ENCODE measurements around the gene KDM2A.
"Not testable (repeated sequence)": the region's sequence is repeated elsewhere in the genome, so short reads cannot be mapped to it uniquely, and the experiment has no call there.

KDM2A gene

GRCh38 chr11:67118181-67118766, 789 bp upstream of the KDM2A start:
- DNase-seq (ENCODE audit: low read depth), result no peak

- DNase-seq (ENCODE audit: low read depth), result no peak
These were observed 725 bp downstream of the KDM2A start for GRCh38 chr11:67119585-67120391.

DNA sequence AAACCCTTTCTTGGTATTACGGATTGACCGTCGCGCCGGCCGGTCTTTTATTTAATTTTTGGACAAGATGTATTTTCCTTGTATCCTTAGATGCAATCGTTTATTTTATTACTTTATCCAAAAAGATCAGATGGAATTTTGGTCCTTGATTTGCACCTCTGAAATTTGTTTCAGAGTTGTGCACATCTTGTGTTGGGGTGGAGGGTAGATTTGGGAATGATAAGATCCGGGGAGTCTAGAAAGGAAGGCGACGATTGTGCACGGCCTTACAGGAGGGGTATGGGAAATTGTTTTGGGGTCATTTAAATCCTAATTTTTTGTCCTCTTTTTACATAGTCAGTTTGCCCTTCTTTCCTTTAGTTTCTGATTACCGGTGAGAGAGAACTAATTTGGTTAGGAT, 1.4 kb downstream of the KDM2A start:
- no peak for DNase-seq (ENCODE audit: low read depth)

DNA sequence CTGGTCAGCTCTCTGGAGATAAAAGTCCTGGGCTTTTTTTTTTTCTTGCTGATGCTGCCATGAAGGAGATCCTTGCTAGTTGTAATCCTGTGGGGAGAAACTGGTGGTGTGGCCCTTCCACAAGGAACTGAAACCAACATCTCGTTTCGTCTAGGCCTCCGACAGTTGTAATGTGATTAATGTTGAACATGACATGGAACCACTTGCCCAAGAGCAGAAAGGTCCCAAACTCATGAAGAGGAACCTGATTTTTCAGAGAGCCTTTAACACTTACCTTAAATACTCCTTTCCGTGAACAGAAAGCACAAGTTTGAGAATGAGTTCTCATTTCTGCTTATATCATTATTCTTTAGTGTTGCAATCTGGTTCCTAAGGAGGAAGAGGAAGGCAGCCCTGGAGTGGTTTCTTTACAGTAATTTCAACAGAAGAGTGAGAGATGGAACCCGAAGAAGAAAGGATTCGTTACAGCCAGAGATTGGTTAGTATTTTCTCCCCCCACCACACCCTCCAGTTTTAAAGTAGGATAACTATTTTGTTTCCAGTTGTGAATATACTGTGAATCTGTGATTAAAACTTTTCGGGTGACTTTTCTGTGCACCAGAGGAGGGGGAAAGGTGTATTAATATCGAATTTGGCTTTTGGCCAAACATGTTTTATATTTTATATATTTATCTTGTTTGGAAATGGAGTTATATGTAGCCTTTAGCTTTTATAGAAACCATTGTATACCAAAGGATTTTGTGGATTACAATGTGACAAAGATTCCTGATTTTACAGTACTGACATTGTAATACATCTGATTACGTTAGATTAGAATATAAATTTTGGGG, 2.0 kb downstream of the KDM2A start:
- DNase-seq (ENCODE audit: low read depth), result no peak

- DNase-seq (ENCODE audit: low read depth), result not testable (repeated sequence)
These were observed 4.7 kb downstream of the KDM2A start for GRCh38 chr11:67123801-67124200.

- DNase-seq (ENCODE audit: low read depth), result not testable (repeated sequence)
These were observed 7.2 kb downstream of the KDM2A start for GRCh38 chr11:67126243-67126642.

DNA sequence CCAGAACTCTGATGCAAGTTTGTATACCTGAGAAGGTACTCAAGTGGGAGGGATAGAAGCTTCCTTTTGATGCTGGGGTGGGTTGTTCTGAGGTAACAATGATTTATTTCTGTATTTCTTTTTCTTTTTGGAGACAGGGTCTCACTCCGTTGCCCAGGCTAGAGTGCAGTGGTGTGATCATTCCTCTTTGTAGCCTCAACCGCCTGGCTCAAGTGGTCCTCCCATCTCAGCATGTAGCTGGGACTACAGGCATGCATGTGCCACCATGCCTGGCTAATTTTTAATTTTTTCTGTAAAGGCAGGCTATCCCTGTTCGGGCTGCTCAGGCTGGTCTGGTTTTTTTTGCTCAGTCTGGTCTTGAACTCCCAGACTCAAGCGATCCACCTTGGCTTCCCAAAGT, 7.9 kb downstream of the KDM2A start:
- DNase-seq (ENCODE audit: low read depth), result no peak

DNA sequence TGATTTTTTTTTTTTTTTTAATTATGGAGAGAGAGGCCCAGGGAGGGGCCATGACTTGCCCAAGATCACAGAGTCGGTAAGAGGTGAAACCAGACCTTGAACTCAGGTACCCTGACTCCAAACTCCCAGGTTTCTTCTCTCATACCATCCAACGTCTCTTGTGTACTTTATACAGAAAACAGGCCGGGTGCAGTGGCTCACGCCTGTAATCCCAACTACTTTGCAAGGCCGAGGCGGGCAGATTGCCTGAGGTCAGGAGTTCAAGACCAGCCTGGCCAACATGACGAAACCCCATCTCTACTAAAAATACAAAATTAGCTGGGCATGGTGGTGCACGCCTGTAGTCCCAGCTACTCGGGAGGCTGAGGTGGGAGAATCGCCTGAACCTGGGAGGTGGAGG, 11.8 kb downstream of the KDM2A start:
- not testable (repeated sequence) for DNase-seq (ENCODE audit: low read depth)

GRCh38 chr11:67136156-67136555, 17.1 kb downstream of the KDM2A start:
- no peak for DNase-seq (ENCODE audit: low read depth)

GRCh38 chr11:67138922-67139321, 19.9 kb downstream of the KDM2A start:
- DNase-seq (ENCODE audit: low read depth), result no peak

DNA sequence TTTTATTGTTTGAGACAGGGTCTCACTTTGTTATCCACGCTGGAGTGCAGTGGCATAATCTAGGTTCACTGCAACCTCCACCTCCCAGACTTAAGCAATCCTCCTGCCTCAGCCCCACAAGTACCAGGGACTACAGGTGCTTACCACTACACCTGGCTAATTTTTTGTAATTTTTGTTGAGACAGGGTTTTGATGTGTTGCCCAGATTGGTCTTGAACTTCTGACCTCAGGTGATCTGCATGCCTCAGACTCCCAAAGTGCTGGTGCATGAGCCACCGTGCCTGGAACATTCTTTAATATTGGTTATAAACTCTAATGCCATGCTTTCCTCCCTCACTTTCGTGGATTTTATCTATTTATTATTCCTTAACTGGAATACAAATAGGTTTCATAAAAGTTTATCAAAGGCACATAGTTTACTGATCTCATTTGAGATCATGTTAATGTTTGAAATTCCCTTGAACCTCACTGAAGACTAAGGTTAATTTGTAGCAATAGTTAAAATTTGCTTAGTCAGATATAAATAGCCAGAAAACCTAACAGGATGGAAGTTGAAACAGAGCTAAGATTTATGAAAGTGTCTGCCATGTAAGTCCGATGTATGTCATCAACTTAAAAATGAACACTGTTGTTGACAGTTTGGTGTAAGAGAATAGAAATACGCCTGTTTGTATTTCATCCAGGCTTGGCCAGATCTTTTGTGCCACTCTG, 27.6 kb downstream of the KDM2A start:
- no peak for DNase-seq (ENCODE audit: low read depth)

DNA sequence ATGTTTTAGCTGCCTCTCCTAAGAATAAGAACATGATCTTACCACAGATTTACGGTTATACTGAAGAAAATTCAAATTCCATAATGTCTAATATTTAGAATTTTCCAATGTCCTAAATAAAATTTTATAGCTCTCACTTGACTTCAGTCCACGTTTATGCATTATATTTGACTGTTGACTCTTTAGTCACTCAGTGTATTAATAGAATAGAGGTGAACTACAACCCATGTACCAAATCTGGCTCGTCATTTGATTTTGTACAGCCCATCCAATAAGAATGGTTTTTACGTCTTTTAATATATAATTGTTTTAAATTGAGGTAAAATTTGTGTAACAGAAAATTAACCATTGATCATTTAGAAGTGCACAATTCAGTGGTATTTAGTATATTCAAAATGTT, 34.9 kb downstream of the KDM2A start:
- no peak for DNase-seq (ENCODE audit: low read depth)

- DNase-seq (ENCODE audit: low read depth), result no peak
These were observed 35.7 kb downstream of the KDM2A start for GRCh38 chr11:67154726-67155125.

DNA sequence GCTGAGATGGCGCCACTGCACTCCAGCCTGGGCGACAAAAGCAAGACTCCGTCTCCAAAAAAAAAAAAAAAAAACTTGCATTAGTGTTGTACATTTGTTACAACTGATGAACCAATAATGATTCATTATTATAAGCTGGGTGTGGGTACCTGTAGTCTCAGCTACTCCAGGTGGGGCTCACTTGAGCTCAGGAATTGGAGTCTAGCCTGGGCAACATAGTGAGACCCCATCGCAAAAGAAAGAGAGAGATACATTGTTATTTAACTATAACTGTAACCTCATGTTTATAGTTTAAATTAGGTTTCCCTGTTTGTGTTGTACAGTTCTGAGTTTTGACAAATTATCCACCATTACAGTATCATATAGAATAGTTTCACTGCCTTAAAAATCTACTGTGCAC, 38.6 kb downstream of the KDM2A start:
- DNase-seq (ENCODE audit: low read depth), result no peak

DNA sequence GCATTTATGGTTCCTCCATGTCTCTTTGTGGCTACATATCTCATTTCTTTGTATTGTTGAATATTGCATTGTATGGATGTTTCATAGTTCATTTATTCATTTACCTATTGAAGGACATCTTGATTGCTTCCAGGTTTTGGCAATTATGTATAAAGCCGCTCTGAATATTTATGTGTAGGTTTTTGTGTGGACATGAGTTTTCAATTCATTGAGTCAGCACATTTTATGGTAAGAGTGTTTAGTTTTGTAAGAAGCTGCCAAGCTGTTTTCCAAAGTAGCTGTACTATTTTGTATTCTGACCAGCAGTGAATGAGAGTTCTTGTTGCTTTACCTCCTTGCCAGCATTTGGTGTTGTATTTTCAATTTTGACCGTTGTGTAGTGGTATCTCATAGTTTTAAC, 39.2 kb downstream of the KDM2A start:
- DNase-seq (ENCODE audit: low read depth), result no peak

DNA sequence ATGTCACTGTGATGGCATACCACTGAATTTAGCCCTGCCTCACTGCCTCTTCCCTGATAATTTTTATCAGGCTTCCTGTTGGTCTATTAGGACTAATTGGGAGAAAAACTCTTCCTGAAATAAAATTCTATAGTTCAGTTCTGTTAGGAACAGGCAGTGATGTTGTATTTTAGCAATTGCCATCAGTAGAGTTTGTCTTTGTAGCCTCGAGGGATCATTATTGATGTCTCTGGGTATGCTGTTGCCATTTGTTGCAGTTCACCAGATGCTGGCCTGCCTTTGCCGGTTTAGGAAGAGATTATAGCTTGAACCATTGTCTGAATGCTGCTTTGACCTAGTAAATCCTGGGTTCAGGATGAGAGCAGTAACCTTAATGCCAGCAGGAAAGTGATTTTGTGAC, 41.0 kb downstream of the KDM2A start:
- DNase-seq (ENCODE audit: low read depth), result no peak

DNA sequence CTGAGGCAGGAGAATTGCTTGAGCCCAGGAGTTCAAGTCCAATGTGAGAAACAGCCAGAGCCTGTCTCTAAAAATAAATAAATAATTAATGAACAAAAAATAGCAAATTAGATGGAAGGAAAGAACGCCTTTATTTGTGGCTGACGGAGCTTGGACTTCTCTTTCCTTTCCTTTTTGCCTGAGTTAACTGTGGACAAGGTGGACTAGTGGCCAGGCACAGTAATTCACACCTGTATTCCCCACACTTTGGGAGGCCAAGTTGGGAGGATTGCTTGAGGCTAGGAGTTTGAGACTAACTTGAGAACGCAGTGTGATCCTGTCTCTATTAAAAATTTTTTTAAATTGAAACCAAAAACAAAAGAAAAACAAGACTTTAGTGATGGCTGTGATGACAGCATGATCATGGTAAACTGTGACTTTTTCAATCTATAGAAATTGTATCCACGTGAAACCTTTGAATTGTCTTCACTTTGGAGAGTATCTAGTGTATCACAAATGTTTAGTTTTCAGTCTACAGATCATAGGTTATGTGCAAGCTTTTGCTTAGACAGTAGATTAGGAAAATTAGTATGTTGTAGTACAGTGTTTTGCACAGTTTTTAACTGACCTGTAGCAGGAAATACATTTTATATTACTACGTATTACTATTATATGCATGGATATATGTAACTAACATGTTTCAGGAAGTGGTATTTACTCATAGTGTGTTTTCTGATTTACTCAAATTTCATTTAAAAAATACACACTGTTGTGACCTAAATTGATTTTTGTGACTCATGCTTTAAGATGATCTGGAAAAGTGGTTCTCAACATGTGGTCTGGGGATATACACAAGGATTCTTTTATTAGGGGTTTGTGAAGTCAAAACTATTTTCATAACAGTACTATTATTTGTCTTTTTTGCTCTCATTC, 42.1 kb downstream of the KDM2A start:
- no peak for DNase-seq (ENCODE audit: low read depth)

- no peak for DNase-seq (ENCODE audit: low read depth)
These were observed 43.9 kb downstream of the KDM2A start for GRCh38 chr11:67163006-67163405.

DNA sequence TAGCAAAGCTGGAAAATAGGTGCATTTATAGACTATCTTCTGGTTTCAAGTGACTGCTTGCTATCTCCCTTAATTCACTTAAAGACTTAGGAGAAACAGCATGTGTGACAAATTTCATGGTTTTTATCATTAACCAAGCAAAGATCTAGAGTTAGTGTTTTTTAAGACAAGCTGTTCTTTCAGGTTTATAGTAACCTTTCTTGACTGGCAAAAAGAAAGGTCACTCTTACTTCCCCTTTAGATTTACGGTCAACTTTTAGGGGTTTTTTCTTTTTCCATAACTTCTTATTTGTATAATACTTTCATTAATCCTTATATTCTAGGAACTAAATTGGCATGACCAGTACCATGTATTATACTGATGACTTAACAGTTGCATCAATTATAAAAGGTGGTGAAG, 46.6 kb downstream of the KDM2A start:
- DNase-seq (ENCODE audit: low read depth), result no peak

DNA sequence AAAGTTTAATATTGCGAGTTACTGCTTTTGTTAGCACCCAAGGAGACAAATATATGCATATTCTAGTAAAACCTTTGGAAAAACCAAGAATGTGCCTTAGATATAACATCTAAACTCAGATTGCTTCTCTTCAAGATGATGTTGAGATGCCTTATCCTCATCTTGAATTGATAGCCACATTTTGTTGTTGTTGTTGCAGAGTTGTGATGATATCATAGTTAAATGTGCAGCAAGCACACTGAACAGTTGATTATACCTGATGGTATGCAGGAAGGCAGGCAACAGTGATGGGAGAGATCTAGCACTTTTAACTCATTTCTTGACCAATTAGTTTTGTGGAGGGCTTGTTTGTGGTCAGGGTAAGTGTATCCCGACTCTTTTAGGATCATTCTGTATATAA, 48.0 kb downstream of the KDM2A start:
- DNase-seq (ENCODE audit: low read depth), result no peak

- no peak for DNase-seq (ENCODE audit: low read depth)
These were observed 48.7 kb downstream of the KDM2A start for GRCh38 chr11:67167719-67168118.
